GM12874 (cell line): ENCODE results near the gene PNKP.

Source experiments
- TF ChIP-seq, protein P1 (sequence below): IDR thresholded peaks from 2 replicates; pipeline ENCODE4 v1.5.1; 2011; ENCODE audit warnings: low read depth, mild to moderate bottlenecking, control low read depth, low read length, moderate library complexity; ENCODE audit not compliant: insufficient read depth

PNKP gene

DNA sequence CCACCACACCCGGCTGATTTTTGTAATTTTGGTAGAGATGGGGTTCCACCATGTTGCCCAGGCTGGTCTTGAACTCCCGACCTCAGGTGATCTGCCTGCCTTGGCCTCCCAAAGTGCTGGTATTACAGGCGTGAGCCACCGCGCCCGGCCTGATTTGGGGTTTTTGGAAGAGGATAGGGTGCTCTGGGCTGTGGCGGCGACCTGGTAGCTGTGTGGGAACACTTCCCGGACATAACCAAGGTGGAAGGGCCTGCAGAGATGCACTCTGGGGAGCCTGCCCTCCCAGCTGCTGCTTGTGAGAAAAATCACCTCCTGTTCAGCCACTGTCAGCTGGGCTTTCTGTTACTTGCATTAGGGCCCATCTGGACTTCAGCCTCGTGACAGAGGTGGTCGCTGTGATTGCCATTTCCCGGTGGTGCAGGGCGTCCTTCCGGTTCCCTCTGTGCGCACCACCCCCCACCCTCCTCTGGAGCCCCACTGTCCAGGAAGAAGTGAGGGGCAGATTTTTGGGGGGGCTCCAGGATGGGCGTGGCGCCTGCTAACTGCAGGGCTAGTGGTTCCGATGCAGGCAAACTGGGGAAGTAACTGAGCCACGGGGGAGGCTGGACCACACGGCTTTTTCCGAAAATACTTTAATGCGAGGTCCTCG lies 21.8 kb upstream of the PNKP start:
- TF ChIP-seq, protein P1, sequence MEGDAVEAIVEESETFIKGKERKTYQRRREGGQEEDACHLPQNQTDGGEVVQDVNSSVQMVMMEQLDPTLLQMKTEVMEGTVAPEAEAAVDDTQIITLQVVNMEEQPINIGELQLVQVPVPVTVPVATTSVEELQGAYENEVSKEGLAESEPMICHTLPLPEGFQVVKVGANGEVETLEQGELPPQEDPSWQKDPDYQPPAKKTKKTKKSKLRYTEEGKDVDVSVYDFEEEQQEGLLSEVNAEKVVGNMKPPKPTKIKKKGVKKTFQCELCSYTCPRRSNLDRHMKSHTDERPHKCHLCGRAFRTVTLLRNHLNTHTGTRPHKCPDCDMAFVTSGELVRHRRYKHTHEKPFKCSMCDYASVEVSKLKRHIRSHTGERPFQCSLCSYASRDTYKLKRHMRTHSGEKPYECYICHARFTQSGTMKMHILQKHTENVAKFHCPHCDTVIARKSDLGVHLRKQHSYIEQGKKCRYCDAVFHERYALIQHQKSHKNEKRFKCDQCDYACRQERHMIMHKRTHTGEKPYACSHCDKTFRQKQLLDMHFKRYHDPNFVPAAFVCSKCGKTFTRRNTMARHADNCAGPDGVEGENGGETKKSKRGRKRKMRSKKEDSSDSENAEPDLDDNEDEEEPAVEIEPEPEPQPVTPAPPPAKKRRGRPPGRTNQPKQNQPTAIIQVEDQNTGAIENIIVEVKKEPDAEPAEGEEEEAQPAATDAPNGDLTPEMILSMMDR: no peak

GRCh38 chr19:49888510-49888824 lies 21.1 kb upstream of the PNKP start:
- TF ChIP-seq, protein P1: no peak

DNA sequence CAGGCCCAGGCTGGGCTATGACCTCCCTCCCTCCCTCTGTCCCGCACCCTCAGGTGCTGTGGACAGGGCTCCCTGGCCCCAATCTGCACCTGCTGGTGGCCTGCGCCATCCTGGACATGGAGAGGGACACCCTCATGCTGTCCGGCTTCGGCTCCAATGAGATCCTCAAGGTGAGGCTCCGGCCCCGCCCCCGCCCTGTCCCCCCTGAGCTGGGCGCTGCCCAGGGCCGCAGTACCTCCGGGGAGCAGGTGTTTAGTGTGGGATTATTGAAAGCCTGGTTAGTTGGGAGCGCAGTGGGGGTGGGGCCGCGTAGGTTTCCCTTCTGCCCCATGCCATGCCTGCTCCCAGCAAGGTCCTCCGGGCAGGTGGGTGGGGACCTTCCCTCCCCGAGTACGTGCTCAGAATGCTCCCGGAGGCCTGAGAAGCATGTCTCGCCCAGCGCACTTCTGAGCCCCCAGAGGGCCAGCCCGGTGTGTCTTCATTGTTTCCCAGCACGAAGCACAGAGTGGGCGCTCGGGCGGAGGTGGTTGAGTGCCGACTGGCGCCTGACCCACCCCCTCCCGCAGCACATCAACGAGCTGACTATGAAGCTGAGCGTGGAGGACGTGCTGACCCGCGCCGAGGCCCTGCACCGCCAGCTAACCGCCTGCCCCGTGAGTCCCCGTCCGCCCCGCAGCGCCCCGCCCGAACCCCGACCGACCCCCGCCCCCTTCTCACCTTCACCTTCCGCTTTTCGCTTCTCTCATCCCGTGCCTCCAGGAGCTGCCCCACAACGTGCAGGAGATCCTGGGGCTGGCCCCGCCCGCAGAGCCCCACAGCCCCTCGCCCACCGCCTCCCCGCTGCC lies 20.5 kb upstream of the PNKP start:
- TF ChIP-seq, protein P1: no peak

DNA sequence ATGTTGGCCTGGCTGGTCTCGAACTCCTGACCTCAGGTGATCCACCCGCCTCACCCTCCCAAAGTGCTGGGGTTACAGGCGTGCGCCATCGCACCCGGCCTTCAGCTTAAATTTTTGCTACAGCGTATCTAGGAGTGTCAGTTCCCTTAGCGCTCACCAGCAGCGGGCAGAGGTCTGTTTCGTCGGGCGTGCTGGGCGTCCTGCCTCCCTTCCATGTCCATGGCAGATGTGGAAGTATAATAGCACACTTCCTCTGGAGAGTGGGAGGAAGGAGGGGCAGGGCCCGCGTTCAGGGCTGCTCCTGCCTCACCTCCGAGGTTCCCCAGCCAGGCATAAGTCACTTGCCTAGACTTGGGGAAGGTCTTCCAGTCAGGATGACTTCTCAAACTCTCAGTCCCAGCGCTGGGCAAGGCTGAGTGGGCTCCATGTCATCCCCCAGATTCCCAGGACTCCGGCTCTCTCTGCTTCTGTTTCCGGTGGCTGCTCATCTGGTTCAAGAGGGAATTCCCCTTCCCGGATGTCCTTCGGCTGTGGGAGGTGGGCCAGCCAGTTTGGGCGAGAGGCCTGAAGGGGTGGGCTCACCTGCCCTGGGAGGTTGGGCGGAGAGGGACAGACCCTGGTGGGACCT lies 19.8 kb upstream of the PNKP start:
- TF ChIP-seq, protein P1: no peak

DNA sequence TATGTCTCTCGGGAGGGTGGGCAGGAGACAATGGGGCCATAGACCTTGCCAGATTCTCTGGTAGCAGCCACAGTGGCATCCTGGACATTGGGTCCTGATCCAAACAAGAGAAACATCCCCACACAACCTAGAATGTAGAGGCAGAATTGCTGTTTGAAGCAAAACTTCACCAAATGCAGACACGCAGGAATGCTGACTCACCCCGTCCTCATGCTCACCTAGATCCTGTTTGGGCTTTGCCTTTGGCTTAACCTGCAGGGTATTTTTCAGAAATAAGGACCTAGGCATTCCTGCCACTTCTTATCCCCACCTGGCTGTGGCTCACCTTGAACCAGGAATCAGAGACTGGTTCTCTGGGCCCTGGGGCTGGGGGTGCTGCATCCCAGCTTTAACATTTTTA lies 17.4 kb upstream of the PNKP start:
- TF ChIP-seq, protein P1: no peak

DNA sequence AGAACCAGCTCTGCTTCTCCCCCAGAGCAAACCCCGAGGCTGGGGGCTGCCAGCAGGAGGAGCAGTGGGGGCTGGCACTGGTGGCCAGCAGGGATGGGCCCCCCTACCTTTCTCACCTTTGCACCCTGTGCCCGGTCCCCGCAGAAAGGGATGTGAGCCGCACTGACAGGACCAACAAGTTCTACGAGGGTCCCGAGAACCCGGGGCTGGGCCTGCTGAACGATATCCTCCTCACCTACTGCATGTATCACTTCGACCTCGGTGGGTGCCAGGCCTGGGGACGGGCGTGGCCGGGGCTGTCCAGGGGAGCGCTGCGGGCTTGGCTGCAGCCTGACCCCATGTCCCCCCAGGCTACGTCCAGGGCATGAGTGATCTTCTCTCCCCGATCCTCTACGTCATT lies 16.7 kb upstream of the PNKP start:
- TF ChIP-seq, protein P1: no peak

GRCh38 chr19:49883094-49883493 lies 15.7 kb upstream of the PNKP start:
- TF ChIP-seq, protein P1: no peak
